HCT116 (cell line): ENCODE results near the gene IMPA2. TPM values are rescaled to one million over a fixed set of nuclear protein-coding genes. Genes with fewer than 3 reads are reported as not detected.

Source experiments
- ATAC-seq: fragments of 200-7000 bp; cut with Tn5 transposase; 2 replicates; pipeline ENCODE4 v1.9.1; 2020; ENCODE audit warnings: mild to moderate bottlenecking, moderate library complexity
- BruUV-seq: library from RNA; stranded (reverse); fragments of 400-500 nt; replicated peaks from 2 replicates; lab custom pipeline; 2021; lab: Mats Ljungman, UMichigan
- CTCF ChIA-PET: fragments of 300-600 bp; sonication (Branson Sonifier 250); formaldehyde crosslinking; loops from one replicate; lab custom pipeline; 2021; ENCODE audit warnings: antibody characterized with exemption; lab: Charles Lee
- POLR2A ChIA-PET: fragments of 300-600, 350-600 bp; sonication (Branson Sonifier 250); formaldehyde crosslinking; loops from one replicate; lab custom pipeline; 2021; ENCODE audit warnings: antibody characterized with exemption; lab: Charles Lee
- RAD21 ChIA-PET, 2 experiments: fragments of 300-600 bp; sonication (Branson Sonifier 250); formaldehyde crosslinking; loops; one replicate each; lab custom pipeline; 2023; ENCODE audit warnings: low total read pairs in 2 of 2; ENCODE audit not compliant: uncharacterized antibody in 2 of 2, unreplicated experiment in 2 of 2, low non-redundant PET in 1 of 2; lab: Charles Lee
- DNase-seq: peaks from one replicate; pipeline ENCODE4 v3.0.0-alpha.2; 2010; ENCODE audit warnings: low read depth, low spot score
- H2AFZ ChIP-seq: fragments of 200-600 bp; shearing (Covaris generic), sonication (generic); 2 replicates; pipeline ENCODE4 v1.6.1; 2017; ENCODE audit warnings: low read depth, mixed run types, mixed read lengths, antibody characterized with exemption, low read length; ENCODE audit not compliant: poor library complexity, severe bottlenecking
- H3K27ac ChIP-seq: 2 replicates; pipeline ENCODE4 v1.5.1; 2012; ENCODE audit warnings: low read depth, low read length
- H3K27me3 ChIP-seq: fragments of 200-600 bp; sonication (generic); 2 replicates; pipeline ENCODE4 v1.6.1; 2016; ENCODE audit warnings: mixed run types, low read length, mixed read lengths; ENCODE audit not compliant: insufficient read depth
- H3K36me3 ChIP-seq, 2 experiments: fragments of 200-500 bp in 1 of 2; fragments of 200-600 bp in 1 of 2; sonication (Bioruptor generic) in 1 of 2; sonication (generic) in 1 of 2; 2 replicates each; pipeline versions ENCODE4 v1.5.1 to v1.6.1; 2014 to 2016; ENCODE audit warnings: low read length in 2 of 2, inconsistent platforms in 1 of 2, mixed read lengths in 1 of 2, mixed run types in 1 of 2; ENCODE audit not compliant: insufficient read depth in 2 of 2, control insufficient read depth in 1 of 2
- H3K4me1 ChIP-seq, 2 experiments: fragments of 200-600 bp in 1 of 2; sonication (generic) in 1 of 2; 2 replicates each; pipeline versions ENCODE4 v1.5.1 to v1.6.1; 2012 to 2017; ENCODE audit warnings: low read length in 2 of 2, inconsistent platforms in 1 of 2, mild to moderate bottlenecking in 1 of 2, mixed read lengths in 1 of 2, mixed run types in 1 of 2, moderate library complexity in 1 of 2; ENCODE audit not compliant: insufficient read depth in 2 of 2, control insufficient read depth in 1 of 2
- H3K4me2 ChIP-seq: fragments of 200-600 bp; sonication (generic); 2 replicates; pipeline ENCODE4 v1.6.1; 2017; ENCODE audit warnings: mixed run types, low read length, mixed read lengths
- H3K4me3 ChIP-seq, 2 experiments: fragments of 200-600 bp in 1 of 2; sonication (generic) in 1 of 2; replicated peaks in 1 of 2; 2 replicates each; pipeline ENCODE4 v1.5.1; 2011 to 2016; ENCODE audit warnings: low read length in 2 of 2, control low read depth in 1 of 2, low read depth in 1 of 2, mild to moderate bottlenecking in 1 of 2, mixed read lengths in 1 of 2, mixed run types in 1 of 2
- H3K79me2 ChIP-seq: fragments of 200-600 bp; sonication (generic); 2 replicates; pipeline ENCODE4 v1.6.1; 2017; ENCODE audit warnings: mild to moderate bottlenecking, mixed run types, low read length, moderate library complexity, mixed read lengths; ENCODE audit not compliant: insufficient read depth
- H3K9ac ChIP-seq: fragments of 200-600 bp; sonication (generic); 2 replicates; pipeline ENCODE4 v1.6.1; 2016; ENCODE audit warnings: low read length, mixed read lengths
- H3K9me2 ChIP-seq: fragments of 200-600 bp; sonication (generic), shearing (Covaris generic); 2 replicates; pipeline ENCODE4 v1.6.1; 2017; ENCODE audit warnings: mixed run types, mild to moderate bottlenecking, moderate library complexity; ENCODE audit not compliant: insufficient read depth
- H3K9me3 ChIP-seq, 2 experiments: fragments of 200-500 bp in 1 of 2; fragments of 200-600 bp in 1 of 2; sonication (Bioruptor generic) in 1 of 2; sonication (generic) in 1 of 2; 2 replicates each; pipeline ENCODE4 v1.6.1; 2014 to 2017; ENCODE audit warnings: low read length in 2 of 2, mixed read lengths in 2 of 2, inconsistent platforms in 1 of 2, low read depth in 1 of 2, mild to moderate bottlenecking in 1 of 2, mixed run types in 1 of 2, moderate library complexity in 1 of 2; ENCODE audit not compliant: control insufficient read depth in 1 of 2, insufficient read depth in 1 of 2
- H4K20me1 ChIP-seq: fragments of 200-600 bp; sonication (generic), shearing (Covaris generic); 2 replicates; pipeline ENCODE4 v1.6.1; 2017; ENCODE audit warnings: mixed run types, mild to moderate bottlenecking, moderate library complexity; ENCODE audit not compliant: insufficient read depth
- ELF1 ChIP-seq: IDR thresholded peaks from 2 replicates; pipeline ENCODE4 v1.6.1; 2012; ENCODE audit warnings: low read depth, borderline replicate concordance
- EZH2phosphoT487 ChIP-seq: fragments of 200-600 bp; IDR thresholded peaks from 2 replicates; pipeline ENCODE4 v1.6.1; 2018; ENCODE audit warnings: antibody characterized with exemption, borderline replicate concordance
- SIN3A ChIP-seq: IDR thresholded peaks from 2 replicates; pipeline ENCODE4 v1.6.1; 2012; ENCODE audit warnings: low read depth
- TCF7L2 ChIP-seq: IDR thresholded peaks from 2 replicates; pipeline ENCODE4 v1.7.0; 2011; ENCODE audit warnings: borderline replicate concordance, inconsistent platforms; ENCODE audit not compliant: insufficient read depth, insufficient read length; ENCODE audit errors: extremely low read depth
- YY1 ChIP-seq: IDR thresholded peaks from 2 replicates; pipeline ENCODE4 v1.6.1; 2011; ENCODE audit warnings: low read length, low read depth, moderate library complexity, mild to moderate bottlenecking; ENCODE audit not compliant: insufficient replicate concordance; ENCODE audit errors: extremely low read depth
- intact Hi-C: fragments of 100-400 bp; cut with micrococcal nuclease; formaldehyde crosslinking; loops from 2 replicates; pipeline ENCODE4 v1.10.0; 2022
- total RNA-seq: library from RNA; stranded (reverse); gene quantifications from one replicate; pipeline ENCODE4 v1.2.1, GENCODE V29; 2021; ENCODE audit not compliant: unreplicated experiment
- TF ChIP-seq, protein P1 (sequence below): IDR thresholded peaks from 2 replicates; pipeline ENCODE4 v1.6.1; 2012; ENCODE audit warnings: low read depth

Gene IMPA2
- total RNA-seq, 1 experiment from 2014 or later, result 32.5 TPM

GRCh38 chr18:12067671-12068070 lies 86.4 kb downstream of the IMPA2 start:
- no peaks in the 10 kb centered on the region for H3K36me3 ChIP-seq
- H3K9me2 ChIP-seq, result no peaks in the 10 kb centered on the region
- no peak overlapping the region for H3K4me3 ChIP-seq
- no peak overlapping the region for H3K9ac ChIP-seq
- no peaks in the 10 kb centered on the region for H3K9me3 ChIP-seq
- H2AFZ ChIP-seq, result no peak overlapping the region
- ChIA-PET POLR2A (no interaction called here), RAD21 (no interaction called here), CTCF (interaction anchor here (1.5 to 2.3 kb wide), 2 partner anchors 8 to 169 kb away, joined by 8 to 13 read pairs; no protein-coding TSS in a partner anchor)
- H3K79me2 ChIP-seq, result no peaks in the 10 kb centered on the region
- 0 out of 2 replicates have a peak, but pooled peaks have one; percentile 3 for ATAC-seq
- no peaks in the 10 kb centered on the region for H4K20me1 ChIP-seq
- BruUV-seq, result no TSS peak
- H3K4me1 ChIP-seq, result peaks cover 0 to 3% of the 10 kb centered on the region in 2 experiments; a peak in 1 of 4 replicates
- TF ChIP-seq ELF1 (no peak), SIN3A (no peak), EZH2phosphoT487 (no peak), YY1 (no peak), TCF7L2 (no peak)
- TF ChIP-seq, protein P1, sequence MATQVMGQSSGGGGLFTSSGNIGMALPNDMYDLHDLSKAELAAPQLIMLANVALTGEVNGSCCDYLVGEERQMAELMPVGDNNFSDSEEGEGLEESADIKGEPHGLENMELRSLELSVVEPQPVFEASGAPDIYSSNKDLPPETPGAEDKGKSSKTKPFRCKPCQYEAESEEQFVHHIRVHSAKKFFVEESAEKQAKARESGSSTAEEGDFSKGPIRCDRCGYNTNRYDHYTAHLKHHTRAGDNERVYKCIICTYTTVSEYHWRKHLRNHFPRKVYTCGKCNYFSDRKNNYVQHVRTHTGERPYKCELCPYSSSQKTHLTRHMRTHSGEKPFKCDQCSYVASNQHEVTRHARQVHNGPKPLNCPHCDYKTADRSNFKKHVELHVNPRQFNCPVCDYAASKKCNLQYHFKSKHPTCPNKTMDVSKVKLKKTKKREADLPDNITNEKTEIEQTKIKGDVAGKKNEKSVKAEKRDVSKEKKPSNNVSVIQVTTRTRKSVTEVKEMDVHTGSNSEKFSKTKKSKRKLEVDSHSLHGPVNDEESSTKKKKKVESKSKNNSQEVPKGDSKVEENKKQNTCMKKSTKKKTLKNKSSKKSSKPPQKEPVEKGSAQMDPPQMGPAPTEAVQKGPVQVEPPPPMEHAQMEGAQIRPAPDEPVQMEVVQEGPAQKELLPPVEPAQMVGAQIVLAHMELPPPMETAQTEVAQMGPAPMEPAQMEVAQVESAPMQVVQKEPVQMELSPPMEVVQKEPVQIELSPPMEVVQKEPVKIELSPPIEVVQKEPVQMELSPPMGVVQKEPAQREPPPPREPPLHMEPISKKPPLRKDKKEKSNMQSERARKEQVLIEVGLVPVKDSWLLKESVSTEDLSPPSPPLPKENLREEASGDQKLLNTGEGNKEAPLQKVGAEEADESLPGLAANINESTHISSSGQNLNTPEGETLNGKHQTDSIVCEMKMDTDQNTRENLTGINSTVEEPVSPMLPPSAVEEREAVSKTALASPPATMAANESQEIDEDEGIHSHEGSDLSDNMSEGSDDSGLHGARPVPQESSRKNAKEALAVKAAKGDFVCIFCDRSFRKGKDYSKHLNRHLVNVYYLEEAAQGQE, result no peak
- no peak for DNase-seq
- H3K27me3 ChIP-seq, result no peaks in the 10 kb centered on the region
- peak overlapping the region; percentile 64 for H3K4me2 ChIP-seq
- no peak overlapping the region for H3K27ac ChIP-seq
- intact Hi-C loops, result no loop called here
